WTC11 (cell line): Measurements from ENCODE around the gene RLF. TPM values are rescaled to one million over a fixed set of nuclear protein-coding genes. Genes with fewer than 3 reads are reported as not detected.
A peak's percentile ranks its signal among the peaks of the same experiment; 100 is the strongest.

Experiments
- AFF4 ChIP-seq: sonication (generic); formaldehyde crosslinking; IDR thresholded peaks from 2 replicates; pipeline ENCODE4 v1.8.1; 2023; ENCODE audit warnings: mild to moderate bottlenecking, missing genetic modification reagents, borderline replicate concordance
- ATF3 ChIP-seq: sonication (generic); formaldehyde crosslinking; conservative IDR thresholded peaks from 2 replicates; pipeline ENCODE4 v1.8.1; 2022; ENCODE audit warnings: mild to moderate bottlenecking, missing genetic modification reagents
- CBFB ChIP-seq: sonication (generic); formaldehyde crosslinking; IDR thresholded peaks from 2 replicates; pipeline ENCODE4 v1.8.1; 2022; ENCODE audit warnings: mild to moderate bottlenecking, low read depth, missing genetic modification reagents
- CDX4 ChIP-seq: fragments of 250-450 bp; sonication (Bioruptor Pico); IDR thresholded peaks from 2 replicates; pipeline ENCODE4 v1.9.0; 2021; ENCODE audit warnings: moderate library complexity, mild to moderate bottlenecking, inconsistent platforms, borderline replicate concordance
- CREB1 ChIP-seq: sonication (generic); formaldehyde crosslinking; IDR thresholded peaks from 2 replicates; pipeline ENCODE4 v1.8.0; 2023; ENCODE audit warnings: mild to moderate bottlenecking, missing genetic modification reagents
- E2F5 ChIP-seq: sonication (generic); formaldehyde crosslinking; IDR thresholded peaks from 2 replicates; pipeline ENCODE4 v1.8.1; 2022; ENCODE audit warnings: mild to moderate bottlenecking, moderate library complexity, missing genetic modification reagents
- ETV6 ChIP-seq: sonication (generic); formaldehyde crosslinking; IDR thresholded peaks from 2 replicates; pipeline ENCODE4 v1.8.1; 2022; ENCODE audit warnings: mild to moderate bottlenecking, missing genetic modification reagents
- FOXJ3 ChIP-seq: sonication (generic); formaldehyde crosslinking; IDR thresholded peaks from 2 replicates; pipeline ENCODE4 v1.9.0; 2021; ENCODE audit warnings: missing genetic modification reagents, mild to moderate bottlenecking, borderline replicate concordance
- FOXP1 ChIP-seq: sonication (generic); formaldehyde crosslinking; IDR thresholded peaks from 2 replicates; pipeline ENCODE4 v1.8.0; 2022; ENCODE audit warnings: missing genetic modification reagents, mild to moderate bottlenecking, moderate library complexity, borderline replicate concordance
- FOXP4 ChIP-seq: sonication (generic); formaldehyde crosslinking; IDR thresholded peaks from 2 replicates; pipeline ENCODE4 v1.8.0; 2022; ENCODE audit warnings: mild to moderate bottlenecking, missing genetic modification reagents
- MXD4 ChIP-seq: fragments of 250-450 bp; sonication (Bioruptor Pico); IDR thresholded peaks from 2 replicates; pipeline ENCODE4 v1.8.0; 2021; ENCODE audit warnings: mild to moderate bottlenecking, moderate library complexity, borderline replicate concordance
- NFATC4 ChIP-seq: fragments of 250-450 bp; sonication (Bioruptor Pico); IDR thresholded peaks from 2 replicates; pipeline ENCODE4 v1.9.0; 2021; ENCODE audit warnings: mild to moderate bottlenecking
- NFE2L1 ChIP-seq: sonication (generic); formaldehyde crosslinking; IDR thresholded peaks from 2 replicates; pipeline ENCODE4 v1.8.1; 2023; ENCODE audit warnings: missing genetic modification reagents
- TEAD4 ChIP-seq: sonication (generic); formaldehyde crosslinking; IDR thresholded peaks from 2 replicates; pipeline ENCODE4 v1.8.0; 2022; ENCODE audit warnings: mild to moderate bottlenecking, missing genetic modification reagents
- USF2 ChIP-seq: sonication (generic); formaldehyde crosslinking; IDR thresholded peaks from 2 replicates; pipeline ENCODE4 v1.8.1; 2023; ENCODE audit warnings: mild to moderate bottlenecking, missing genetic modification reagents, moderate library complexity
- ZBTB43 ChIP-seq: sonication (generic); formaldehyde crosslinking; IDR thresholded peaks from 2 replicates; pipeline ENCODE4 v1.8.1; 2023; ENCODE audit warnings: mild to moderate bottlenecking, missing genetic modification reagents
- ZNF281 ChIP-seq: sonication (generic); formaldehyde crosslinking; IDR thresholded peaks from 2 replicates; pipeline ENCODE4 v1.8.0; 2023; ENCODE audit warnings: mild to moderate bottlenecking, missing genetic modification reagents
- ZNF416 ChIP-seq: fragments of 250-450 bp; sonication (Bioruptor Pico); IDR thresholded peaks from 2 replicates; pipeline ENCODE4 v1.9.0; 2021; ENCODE audit warnings: mild to moderate bottlenecking, inconsistent platforms
- ZNF425 ChIP-seq: fragments of 250-450 bp; sonication (Bioruptor Pico); conservative IDR thresholded peaks from 2 replicates; pipeline ENCODE4 v1.9.0; 2021; ENCODE audit warnings: mild to moderate bottlenecking
- ZSCAN18 ChIP-seq: fragments of 250-450 bp; sonication (Bioruptor Pico); IDR thresholded peaks from 2 replicates; pipeline ENCODE4 v2.1.2; 2022; ENCODE audit warnings: mild to moderate bottlenecking, moderate library complexity
- total RNA-seq: library from RNA; stranded (reverse); gene quantifications from 3 replicates; pipeline ENCODE4 v1.2.3, GENCODE V29; 2021

The RLF gene
- total RNA-seq, 1 experiment from 2014 or later, result 18.5 TPM

GRCh38 chr1:40257688-40258444, 96.7 kb downstream of the RLF start, which contains the start of gene ZMPSTE24 (continued):
- TF ChIP-seq AFF4 (CRISPR knock-in tag) (no peak), USF2 (no peak), ZNF416 (CRISPR knock-in tag) (no peak), NFE2L1 (CRISPR knock-in tag) (peak; percentile 23; the same call in 1 of the 2 replicates), ZNF425 (CRISPR knock-in tag) (no peak), ETV6 (peak; percentile 80; the same call in 1 of the 2 replicates), TEAD4 (CRISPR knock-in tag) (peak; percentile 73; the same call in 1 of the 2 replicates), ZNF281 (CRISPR knock-in tag) (peak; percentile 25; the same call in 1 of the 2 replicates), CREB1 (CRISPR knock-in tag) (peak; percentile 13; the same call in 1 of the 2 replicates), MXD4 (no peak), ZSCAN18 (CRISPR knock-in tag) (no peak), CDX4 (CRISPR knock-in tag) (no peak), FOXJ3 (no peak), ATF3 (CRISPR knock-in tag) (no peak), NFATC4 (CRISPR knock-in tag) (no peak), E2F5 (CRISPR knock-in tag) (no peak; the same call in 1 of the 2 replicates), FOXP4 (CRISPR knock-in tag) (0 out of 2 replicates have a peak, but pooled peaks have one; percentile 10), ZBTB43 (CRISPR knock-in tag) (no peak; the same call in 1 of the 2 replicates), FOXP1 (peak; percentile 30; the same call in 1 of the 2 replicates), CBFB (CRISPR knock-in tag) (no peak)
